ENCODE measurements around the gene THOC5.

Gene THOC5

GRCh38 chr22:29482726-29483125 is 70.8 kb downstream of the THOC5 start:
- Histone ChIP-seq H3K9me3 (ENCODE audit: insufficient read depth, low read depth, low read length) (no peaks in the 10 kb centered on the region), H3F3A (ENCODE audit: low read depth) (no peaks in the 10 kb centered on the region), H3K4me1 (ENCODE audit: insufficient read depth, low read length, poor library complexity, severe bottlenecking) (no peaks in the 10 kb centered on the region), H2AFZ (ENCODE audit: low read length) (no peak overlapping the region), H3K9ac (ENCODE audit: low read depth, low read length, poor library complexity, severe bottlenecking) (no peak overlapping the region), H3K27me3 (ENCODE audit: insufficient read depth, low read length, poor library complexity, severe bottlenecking) (no peaks in the 10 kb centered on the region), H3K9me2 (replicated peaks; ENCODE audit: low read depth, low read length) (no peaks in the 10 kb centered on the region), H3K4me3 (ENCODE audit: low read length, poor library complexity, severe bottlenecking) (no peak overlapping the region), H3K79me2 (ENCODE audit: insufficient read depth, low read length) (no peaks in the 10 kb centered on the region), H3K36me3 (ENCODE audit: insufficient read depth, low read length) (no peaks in the 10 kb centered on the region), H4K20me1 (ENCODE audit: insufficient read depth, low read length, poor library complexity, severe bottlenecking) (no peaks in the 10 kb centered on the region), H3K4me2 (ENCODE audit: low read depth, low read length, poor library complexity, severe bottlenecking) (no peak overlapping the region)
- TF ChIP-seq EZH2phosphoT487 (IDR thresholded peaks at IDR 0.05; ENCODE audit: borderline replicate concordance) = no peak
- TF ChIP-seq CTCF (conservative IDR thresholded peaks at IDR 0.05; ENCODE audit: low read length) = no peak

GRCh38 chr22:29482253-29482652 is 71.3 kb downstream of the THOC5 start:
- H3K79me2 ChIP-seq (ENCODE audit: insufficient read depth, low read length) = no peaks in the 10 kb centered on the region
- no peaks in the 10 kb centered on the region for H3K9me3 ChIP-seq (ENCODE audit: insufficient read depth, low read depth, low read length)
- no peaks in the 10 kb centered on the region for H3K27me3 ChIP-seq (ENCODE audit: insufficient read depth, low read length, poor library complexity, severe bottlenecking)
- no peaks in the 10 kb centered on the region for H3K9me2 ChIP-seq (replicated peaks; ENCODE audit: low read depth, low read length)
- H4K20me1 ChIP-seq (ENCODE audit: insufficient read depth, low read length, poor library complexity, severe bottlenecking) = no peaks in the 10 kb centered on the region
- no peak overlapping the region for H2AFZ ChIP-seq (ENCODE audit: low read length)
- H3K4me1 ChIP-seq (ENCODE audit: insufficient read depth, low read length, poor library complexity, severe bottlenecking) = no peaks in the 10 kb centered on the region
- TF ChIP-seq EZH2phosphoT487 (IDR thresholded peaks at IDR 0.05; ENCODE audit: borderline replicate concordance) (no peak), CTCF (conservative IDR thresholded peaks at IDR 0.05; ENCODE audit: low read length) (no peak)
- no peak overlapping the region for H3K4me3 ChIP-seq (ENCODE audit: low read length, poor library complexity, severe bottlenecking)
- H3K9ac ChIP-seq (ENCODE audit: low read depth, low read length, poor library complexity, severe bottlenecking) = no peak overlapping the region
- H3F3A ChIP-seq (ENCODE audit: low read depth) = no peaks in the 10 kb centered on the region
- no peaks in the 10 kb centered on the region for H3K36me3 ChIP-seq (ENCODE audit: insufficient read depth, low read length)
- no peak overlapping the region for H3K4me2 ChIP-seq (ENCODE audit: low read depth, low read length, poor library complexity, severe bottlenecking)

GRCh38 chr22:29481265-29482000 is 72.1 kb downstream of the THOC5 start:
- H3K79me2 ChIP-seq (ENCODE audit: insufficient read depth, low read length) = no peaks in the 10 kb centered on the region
- H3K4me3 ChIP-seq (ENCODE audit: low read length, poor library complexity, severe bottlenecking) = no peak overlapping the region
- TF ChIP-seq EZH2phosphoT487 (IDR thresholded peaks at IDR 0.05; ENCODE audit: borderline replicate concordance) (no peak), CTCF (conservative IDR thresholded peaks at IDR 0.05; ENCODE audit: low read length) (no peak)
- H3K9me2 ChIP-seq (replicated peaks; ENCODE audit: low read depth, low read length) = no peaks in the 10 kb centered on the region
- no peaks in the 10 kb centered on the region for H3K36me3 ChIP-seq (ENCODE audit: insufficient read depth, low read length)
- H3F3A ChIP-seq (ENCODE audit: low read depth) = no peaks in the 10 kb centered on the region
- no peaks in the 10 kb centered on the region for H3K4me1 ChIP-seq (ENCODE audit: insufficient read depth, low read length, poor library complexity, severe bottlenecking)
- H3K9me3 ChIP-seq (ENCODE audit: insufficient read depth, low read depth, low read length) = no peaks in the 10 kb centered on the region
- no peaks in the 10 kb centered on the region for H4K20me1 ChIP-seq (ENCODE audit: insufficient read depth, low read length, poor library complexity, severe bottlenecking)
- H3K4me2 ChIP-seq (ENCODE audit: low read depth, low read length, poor library complexity, severe bottlenecking) = no peak overlapping the region
- H3K9ac ChIP-seq (ENCODE audit: low read depth, low read length, poor library complexity, severe bottlenecking) = no peak overlapping the region
- H2AFZ ChIP-seq (ENCODE audit: low read length) = no peak overlapping the region
- H3K27me3 ChIP-seq (ENCODE audit: insufficient read depth, low read length, poor library complexity, severe bottlenecking) = no peaks in the 10 kb centered on the region
